Esophagus muscularis mucosa (tissue), 4 donors: ENCODE results near the gene SCN3A.

Source experiments
- EP300 ChIP-seq: sonication (generic); formaldehyde crosslinking; IDR thresholded peaks from one replicate; pipeline ENCODE4 v1.6.1; 2017; ENCODE audit warnings: antibody characterized with exemption
- POLR2AphosphoS5 ChIP-seq, 2 donors: sonication (generic); formaldehyde crosslinking; IDR thresholded peaks; one replicate each; pipeline ENCODE4 v1.6.1; 2017; ENCODE audit warnings: antibody characterized with exemption in 2 of 2
- TF ChIP-seq, protein P1 (sequence below), 3 experiments: fragments of 200-600 bp in 2 of 3; fragments of 450-650 bp in 1 of 3; sonication (generic) in 2 of 3; IDR thresholded peaks; one replicate each; pipeline ENCODE4 v1.5.1; 2017 to 2019; ENCODE audit warnings: antibody characterized with exemption in 3 of 3, mild to moderate bottlenecking in 2 of 3, moderate library complexity in 1 of 3

DNA sequence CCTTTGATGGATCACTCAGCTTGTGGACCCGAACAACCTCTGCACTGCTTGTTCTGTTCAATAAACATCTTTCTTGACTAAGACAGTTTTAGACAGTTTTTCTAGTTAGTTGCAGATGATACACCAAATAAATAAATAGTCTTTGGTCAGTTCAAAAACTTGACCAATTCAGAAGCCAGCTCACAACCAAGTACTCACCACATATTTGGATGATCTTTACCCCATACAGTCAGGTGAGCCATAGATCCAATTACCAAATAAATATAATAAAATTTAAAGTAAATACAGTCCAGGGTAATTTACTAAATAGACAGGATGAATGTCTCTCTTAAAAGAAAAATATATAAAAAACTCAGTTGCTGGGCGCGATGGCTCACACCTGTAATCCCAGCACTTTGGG is 18.2 kb downstream of the SCN3A start:
- TF ChIP-seq, protein P1, sequence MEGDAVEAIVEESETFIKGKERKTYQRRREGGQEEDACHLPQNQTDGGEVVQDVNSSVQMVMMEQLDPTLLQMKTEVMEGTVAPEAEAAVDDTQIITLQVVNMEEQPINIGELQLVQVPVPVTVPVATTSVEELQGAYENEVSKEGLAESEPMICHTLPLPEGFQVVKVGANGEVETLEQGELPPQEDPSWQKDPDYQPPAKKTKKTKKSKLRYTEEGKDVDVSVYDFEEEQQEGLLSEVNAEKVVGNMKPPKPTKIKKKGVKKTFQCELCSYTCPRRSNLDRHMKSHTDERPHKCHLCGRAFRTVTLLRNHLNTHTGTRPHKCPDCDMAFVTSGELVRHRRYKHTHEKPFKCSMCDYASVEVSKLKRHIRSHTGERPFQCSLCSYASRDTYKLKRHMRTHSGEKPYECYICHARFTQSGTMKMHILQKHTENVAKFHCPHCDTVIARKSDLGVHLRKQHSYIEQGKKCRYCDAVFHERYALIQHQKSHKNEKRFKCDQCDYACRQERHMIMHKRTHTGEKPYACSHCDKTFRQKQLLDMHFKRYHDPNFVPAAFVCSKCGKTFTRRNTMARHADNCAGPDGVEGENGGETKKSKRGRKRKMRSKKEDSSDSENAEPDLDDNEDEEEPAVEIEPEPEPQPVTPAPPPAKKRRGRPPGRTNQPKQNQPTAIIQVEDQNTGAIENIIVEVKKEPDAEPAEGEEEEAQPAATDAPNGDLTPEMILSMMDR (IDR thresholded peaks at IDR 0.05): no peak
- TF ChIP-seq EP300: no peak
- TF ChIP-seq POLR2AphosphoS5 (IDR thresholded peaks at IDR 0.05): no peak
